ENCODE measurements around the gene RBX1.

RBX1 gene

GRCh38 chr22:40979198-40979597, 28.0 kb downstream of the RBX1 start:
- no peak for TF ChIP-seq CTCF (conservative IDR thresholded peaks at IDR 0.05; ENCODE audit: control insufficient read depth, insufficient read depth, low read depth, low read length)
- DNase-seq (ENCODE audit: low read depth), result no peak

GRCh38 chr22:40979871-40980270, 28.7 kb downstream of the RBX1 start:
- H3K4me3 ChIP-seq (ENCODE audit: control insufficient read depth, low read depth, low read length), result no peak overlapping the region
- TF ChIP-seq CTCF (conservative IDR thresholded peaks at IDR 0.05; ENCODE audit: control insufficient read depth, insufficient read depth, low read depth, low read length), result no peak
- DNase-seq (ENCODE audit: low read depth), result no peak

More at GRCh38 chr22:40979198-40979597, 28.0 kb downstream of the RBX1 start:
- H3K4me3 ChIP-seq (ENCODE audit: control insufficient read depth, low read depth, low read length), result no peak overlapping the region

GRCh38 chr22:40982482-40983385, 31.6 kb downstream of the RBX1 start:
- DNase-seq (ENCODE audit: low read depth), result no peak
- TF ChIP-seq CTCF (conservative IDR thresholded peaks at IDR 0.05; ENCODE audit: control insufficient read depth, insufficient read depth, low read depth, low read length), result no peak
- H3K4me3 ChIP-seq (ENCODE audit: control insufficient read depth, low read depth, low read length), result no peak overlapping the region

GRCh38 chr22:40991298-40991697, 40.1 kb downstream of the RBX1 start:
- no peak for TF ChIP-seq CTCF (conservative IDR thresholded peaks at IDR 0.05; ENCODE audit: control insufficient read depth, insufficient read depth, low read depth, low read length)
- DNase-seq (ENCODE audit: low read depth), result no peak
- no peak overlapping the region for H3K4me3 ChIP-seq (ENCODE audit: control insufficient read depth, low read depth, low read length)

GRCh38 chr22:40995821-40996220, 44.6 kb downstream of the RBX1 start:
- DNase-seq (ENCODE audit: low read depth), result no peak
- no peak for TF ChIP-seq CTCF (conservative IDR thresholded peaks at IDR 0.05; ENCODE audit: control insufficient read depth, insufficient read depth, low read depth, low read length)
- H3K4me3 ChIP-seq (ENCODE audit: control insufficient read depth, low read depth, low read length), result no peak overlapping the region

- no peak for DNase-seq (ENCODE audit: low read depth)
- TF ChIP-seq CTCF (conservative IDR thresholded peaks at IDR 0.05; ENCODE audit: control insufficient read depth, insufficient read depth, low read depth, low read length), result no peak
- H3K4me3 ChIP-seq (ENCODE audit: control insufficient read depth, low read depth, low read length), result no peak overlapping the region
Observed at GRCh38 chr22:40997520-40997919, 46.3 kb downstream of the RBX1 start.

Measured in fibroblast of mammary gland (primary cell).